ENCODE measurements around the gene TRPV2. TPM values are rescaled to one million over a fixed set of nuclear protein-coding genes. Genes with fewer than 3 reads are reported as not detected.

The TRPV2 gene
- total and polyA plus RNA-seq, 2 experiments from 2014 or later, result 1.7 to 3.2 TPM

GRCh38 chr17:16463358-16464302 lies 48.3 kb downstream of the TRPV2 start:
- H3K27ac ChIP-seq (ENCODE audit: low read depth), result no peak overlapping the region

GRCh38 chr17:16464303-16465051 lies 49.1 kb downstream of the TRPV2 start:
- DNase-seq (ENCODE audit: low spot score) (no peak), ATAC-seq (no peak)
- Mint-ChIP-seq H3K4me3 (no peak overlapping the region), H3K36me3 (ENCODE audit: low read depth) (peaks cover 7% of the 10 kb centered on the region; the same call in 2 of the 3 replicates), H3K27ac (no peak overlapping the region; the same call in 1 of the 2 replicates), H3K27me3 (ENCODE audit: insufficient read depth, low read depth, poor library complexity) (peaks cover 8% of the 10 kb centered on the region), H3K4me1 (peaks cover 36% of the 10 kb centered on the region), H3K9me3 (no peaks in the 10 kb centered on the region; the same call in 2 of the 3 replicates)
- H3K9me2 ChIP-seq (ENCODE audit: insufficient read depth), result no peaks in the 10 kb centered on the region
- no peak overlapping the region for H3K4me3 ChIP-seq
- no peaks in the 10 kb centered on the region for H3K36me3 ChIP-seq (ENCODE audit: insufficient read depth)
- no peaks in the 10 kb centered on the region for H3F3A ChIP-seq (replicated peaks; ENCODE audit: low read depth)
- no peaks in the 10 kb centered on the region for H3K27me3 ChIP-seq (ENCODE audit: insufficient read depth)
- H3K79me2 ChIP-seq (replicated peaks; ENCODE audit: insufficient read depth), result no peaks in the 10 kb centered on the region
- peaks cover 22% of the 10 kb centered on the region for H3K4me1 ChIP-seq (ENCODE audit: insufficient read depth)
- peaks cover 4% of the 10 kb centered on the region for H4K20me1 ChIP-seq (replicated peaks; ENCODE audit: insufficient read depth)
- no peak overlapping the region for H3K27ac ChIP-seq (ENCODE audit: low read depth)
- H2AFZ ChIP-seq, result no peak overlapping the region
- H3K4me2 ChIP-seq, result no peak overlapping the region
- no peak for TF ChIP-seq CREB1 (CRISPR knock-in tag; IDR thresholded peaks at IDR 0.05; ENCODE audit: low read depth)
- TF ChIP-seq EZH2phosphoT487 (IDR thresholded peaks at IDR 0.05; ENCODE audit: unreplicated experiment), result no peak
- TF ChIP-seq ZNF114 (CRISPR knock-in tag; IDR thresholded peaks at IDR 0.05), result no peak
- no peak for TF ChIP-seq CTCF (conservative IDR thresholded peaks at IDR 0.05; ENCODE audit: low read depth in 2 of 2)
- TF ChIP-seq REST (IDR thresholded peaks at IDR 0.05; ENCODE audit: unreplicated experiment), result no peak
- no peak for TF ChIP-seq NANOG (IDR thresholded peaks at IDR 0.05; ENCODE audit: borderline replicate concordance)
- no peak for TF ChIP-seq ZNF331 (CRISPR knock-in tag; IDR thresholded peaks at IDR 0.05; ENCODE audit: low read depth)

More at GRCh38 chr17:16463358-16464302, 48.3 kb downstream of the TRPV2 start:
- no peak overlapping the region for H3K4me3 Mint-ChIP-seq
- TF ChIP-seq NANOG (IDR thresholded peaks at IDR 0.05; ENCODE audit: borderline replicate concordance) (no peak), CTCF (conservative IDR thresholded peaks at IDR 0.05; ENCODE audit: low read depth in 2 of 2) (peak; percentile 28 to 30; a peak in 2 of 4 replicates)
- H3K4me3 ChIP-seq, result no peak overlapping the region
- no peaks in the 10 kb centered on the region for H3K9me2 ChIP-seq (ENCODE audit: insufficient read depth)
- ATAC-seq, result peak; percentile 56
- peaks cover 11% of the 10 kb centered on the region; the same call in 2 of the 3 replicates for H3K36me3 Mint-ChIP-seq (ENCODE audit: low read depth)
- no peak overlapping the region for H3K27ac Mint-ChIP-seq
- H3K4me1 Mint-ChIP-seq, result peaks cover 38% of the 10 kb centered on the region
- peaks cover 4% of the 10 kb centered on the region for H4K20me1 ChIP-seq (replicated peaks; ENCODE audit: insufficient read depth)
- DNase-seq (ENCODE audit: low spot score), result peak; percentile 66
- no peak overlapping the region for H3K4me2 ChIP-seq
- H3K27me3 ChIP-seq (ENCODE audit: insufficient read depth), result no peaks in the 10 kb centered on the region
- H3K36me3 ChIP-seq (ENCODE audit: insufficient read depth), result no peaks in the 10 kb centered on the region
- no peaks in the 10 kb centered on the region; the same call in 2 of the 3 replicates for H3K9me3 Mint-ChIP-seq
- H2AFZ ChIP-seq, result no peak overlapping the region
- no peaks in the 10 kb centered on the region for H3K79me2 ChIP-seq (replicated peaks; ENCODE audit: insufficient read depth)
- peaks cover 12% of the 10 kb centered on the region for H3K27me3 Mint-ChIP-seq (ENCODE audit: insufficient read depth, low read depth, poor library complexity)
- H3K4me1 ChIP-seq (ENCODE audit: insufficient read depth), result peaks cover 22% of the 10 kb centered on the region
- no peaks in the 10 kb centered on the region for H3F3A ChIP-seq (replicated peaks; ENCODE audit: low read depth)

Data from GM23338 (cell line).